ENCODE data around the gene MYO6. TPM values are rescaled to one million over a fixed set of nuclear protein-coding genes. Genes with fewer than 3 reads are reported as not detected.
A peak's percentile ranks its signal among the peaks of the same experiment; 100 is the strongest.

Gene MYO6
- total RNA-seq, 6 experiments from 2014 or later = 16.0 to 28.3 (median 18.3) TPM

- Histone ChIP-seq H3K4me1 (no peaks in the 10 kb centered on the region), H3K9me3 (no peaks in the 10 kb centered on the region), H3K27me3 (no peaks in the 10 kb centered on the region), H3K4me3 (no peak overlapping the region), H3K36me3 (no peaks in the 10 kb centered on the region), H3K27ac (no peak overlapping the region)
- intact Hi-C loops (cut with DNase I) = no loop called here
- no peak for DNase-seq
- TF ChIP-seq POLR2A (IDR thresholded peaks at IDR 0.05) = no peak
- TF ChIP-seq, protein P1, sequence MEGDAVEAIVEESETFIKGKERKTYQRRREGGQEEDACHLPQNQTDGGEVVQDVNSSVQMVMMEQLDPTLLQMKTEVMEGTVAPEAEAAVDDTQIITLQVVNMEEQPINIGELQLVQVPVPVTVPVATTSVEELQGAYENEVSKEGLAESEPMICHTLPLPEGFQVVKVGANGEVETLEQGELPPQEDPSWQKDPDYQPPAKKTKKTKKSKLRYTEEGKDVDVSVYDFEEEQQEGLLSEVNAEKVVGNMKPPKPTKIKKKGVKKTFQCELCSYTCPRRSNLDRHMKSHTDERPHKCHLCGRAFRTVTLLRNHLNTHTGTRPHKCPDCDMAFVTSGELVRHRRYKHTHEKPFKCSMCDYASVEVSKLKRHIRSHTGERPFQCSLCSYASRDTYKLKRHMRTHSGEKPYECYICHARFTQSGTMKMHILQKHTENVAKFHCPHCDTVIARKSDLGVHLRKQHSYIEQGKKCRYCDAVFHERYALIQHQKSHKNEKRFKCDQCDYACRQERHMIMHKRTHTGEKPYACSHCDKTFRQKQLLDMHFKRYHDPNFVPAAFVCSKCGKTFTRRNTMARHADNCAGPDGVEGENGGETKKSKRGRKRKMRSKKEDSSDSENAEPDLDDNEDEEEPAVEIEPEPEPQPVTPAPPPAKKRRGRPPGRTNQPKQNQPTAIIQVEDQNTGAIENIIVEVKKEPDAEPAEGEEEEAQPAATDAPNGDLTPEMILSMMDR (IDR thresholded peaks at IDR 0.05) = peak; percentile 22 to 54 (median 50)
- WGBS (ENCODE audit: insufficient coverage, low coverage, low lambda C conversion rate, missing lambda C conversion rate) = 12% methylated on average over 1 of the region's 1 CpG
- peak; percentile 38 to 69 (median 50) for ATAC-seq
Observed at GRCh38 chr6:75855052-75855451, 106.0 kb downstream of the MYO6 start.

- DNase-seq (no peak), ATAC-seq (no peak)
- H3K36me3 ChIP-seq = no peaks in the 10 kb centered on the region
- H3K27me3 ChIP-seq = no peaks in the 10 kb centered on the region
- no peak overlapping the region for H3K4me3 ChIP-seq
- no peak for TF ChIP-seq POLR2A (IDR thresholded peaks at IDR 0.05)
- TF ChIP-seq, protein P1 (IDR thresholded peaks at IDR 0.05) = no peak
- no peaks in the 10 kb centered on the region for H3K4me1 ChIP-seq
- WGBS (ENCODE audit: insufficient coverage, low coverage, low lambda C conversion rate, missing lambda C conversion rate) = 60% methylated on average over 1 of the region's 1 CpG
- no peaks in the 10 kb centered on the region for H3K9me3 ChIP-seq
- intact Hi-C loops (cut with DNase I) = no loop called here
- no peak overlapping the region for H3K27ac ChIP-seq
Observed at GRCh38 chr6:75856902-75857301, 107.9 kb downstream of the MYO6 start.

- WGBS (ENCODE audit: insufficient coverage, low coverage, low lambda C conversion rate, missing lambda C conversion rate) = 61% methylated on average over 3 of the region's 3 CpGs
- H3K4me1 ChIP-seq = no peaks in the 10 kb centered on the region
- H3K4me3 ChIP-seq = no peak overlapping the region
- no peaks in the 10 kb centered on the region for H3K9me3 ChIP-seq
- no peak overlapping the region for H3K27ac ChIP-seq
- DNase-seq (no peak), ATAC-seq (no peak)
- H3K36me3 ChIP-seq = peaks cover 0 to 16% (median 0%) of the 10 kb centered on the region in 4 donors
- intact Hi-C loops (cut with DNase I) = no loop called here
- no peaks in the 10 kb centered on the region for H3K27me3 ChIP-seq
- no peak for TF ChIP-seq POLR2A (IDR thresholded peaks at IDR 0.05)
- TF ChIP-seq, protein P1 (IDR thresholded peaks at IDR 0.05) = no peak
Observed at GRCh38 chr6:75863001-75863400, 114.0 kb downstream of the MYO6 start.

GRCh38 chr6:75863784-75864183 is 114.7 kb downstream of the MYO6 start:
- Histone ChIP-seq H3K4me1 (no peaks in the 10 kb centered on the region), H3K27me3 (no peaks in the 10 kb centered on the region), H3K4me3 (no peak overlapping the region), H3K36me3 (peaks cover 0 to 16% (median 0%) of the 10 kb centered on the region in 4 donors), H3K27ac (no peak overlapping the region), H3K9me3 (no peaks in the 10 kb centered on the region)
- DNase-seq = no peak
- 71% methylated on average over 2 of the region's 3 CpGs for WGBS (ENCODE audit: insufficient coverage, low coverage, low lambda C conversion rate, missing lambda C conversion rate)
- TF ChIP-seq POLR2A (IDR thresholded peaks at IDR 0.05) = no peak
- TF ChIP-seq, protein P1 (IDR thresholded peaks at IDR 0.05) = no peak
- ATAC-seq = no peak
- intact Hi-C loops (cut with DNase I) = no loop called here

DNA sequence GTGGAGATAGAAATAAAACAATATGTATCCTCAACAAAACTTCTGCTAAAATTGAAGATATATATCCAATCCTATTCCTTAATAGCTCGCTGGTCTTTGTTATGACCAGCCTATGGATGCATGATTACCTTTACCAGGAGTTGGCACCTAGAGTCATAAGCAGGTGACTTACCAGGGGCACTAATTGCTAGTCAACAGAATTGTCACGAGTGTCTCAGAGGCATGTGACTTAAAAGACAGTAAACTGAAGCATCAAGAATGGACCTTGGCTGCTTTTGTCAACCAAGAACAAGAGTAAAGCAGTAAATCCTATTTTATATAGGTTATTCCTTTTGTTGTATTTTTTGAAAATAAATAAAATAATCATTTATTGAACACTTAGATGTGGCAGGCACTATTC is 115.4 kb downstream of the MYO6 start:
- H3K36me3 ChIP-seq = peaks cover 0 to 16% (median 0%) of the 10 kb centered on the region in 4 donors
- intact Hi-C loops (cut with DNase I) = no loop called here
- WGBS (ENCODE audit: insufficient coverage, low coverage, low lambda C conversion rate, missing lambda C conversion rate) = 93% methylated on average over 2 of the region's 2 CpGs
- no peaks in the 10 kb centered on the region for H3K4me1 ChIP-seq
- DNase-seq = no peak
- H3K4me3 ChIP-seq = no peak overlapping the region
- no peaks in the 10 kb centered on the region for H3K27me3 ChIP-seq
- no peak overlapping the region for H3K27ac ChIP-seq
- no peak for ATAC-seq
- no peak for TF ChIP-seq POLR2A (IDR thresholded peaks at IDR 0.05)
- TF ChIP-seq, protein P1 (IDR thresholded peaks at IDR 0.05) = no peak
- no peaks in the 10 kb centered on the region for H3K9me3 ChIP-seq

Data from right lobe of liver (tissue), 6 donors.